MCF 10A (cell line): Measurements from ENCODE around the gene ERC2. TPM values are rescaled to one million over a fixed set of nuclear protein-coding genes. Genes with fewer than 3 reads are reported as not detected.

Experiments
- BruUV-seq: library from RNA; stranded (reverse); fragments of 400-500 nt; replicated peaks from 2 replicates; lab custom pipeline; 2021; lab: Mats Ljungman, UMichigan
- CTCF ChIA-PET: fragments of 300-600 bp; sonication (Branson Sonifier 250); formaldehyde crosslinking; extraction: SDS; loops from one replicate; lab custom pipeline; 2021; ENCODE audit warnings: antibody characterized with exemption, inconsistent platforms; lab: Yijun Ruan, JAX
- POLR2A ChIA-PET: fragments of 300-600, 350-650 bp; sonication (Branson Sonifier 250); formaldehyde crosslinking; extraction: SDS; loops from one replicate; lab custom pipeline; 2020; ENCODE audit warnings: antibody characterized with exemption, inconsistent platforms; lab: Yijun Ruan, JAX
- DNase-seq: peaks from one replicate; pipeline ENCODE4 v3.0.0-alpha.2; 2018; ENCODE audit not compliant: unreplicated experiment
- H3K27ac Mint-ChIP-seq: one replicate; pipeline ENCODE4 v1.8.0; 2022; ENCODE audit warnings: mild to moderate bottlenecking, low read depth, mixed read lengths; ENCODE audit not compliant: unreplicated experiment
- H3K27me3 Mint-ChIP-seq: one replicate; pipeline ENCODE4 v1.8.0; 2022; ENCODE audit warnings: mixed read lengths; ENCODE audit not compliant: insufficient read depth, unreplicated experiment
- H3K36me3 Mint-ChIP-seq: one replicate; pipeline ENCODE4 v1.8.0; 2022; ENCODE audit warnings: mild to moderate bottlenecking, moderate library complexity, mixed read lengths; ENCODE audit not compliant: insufficient read depth, unreplicated experiment
- H3K4me1 Mint-ChIP-seq: one replicate; pipeline ENCODE4 v1.8.0; 2022; ENCODE audit warnings: mixed read lengths; ENCODE audit not compliant: insufficient read depth, unreplicated experiment
- H3K4me3 Mint-ChIP-seq: one replicate; pipeline ENCODE4 v1.8.0; 2022; ENCODE audit warnings: mild to moderate bottlenecking, moderate library complexity, mixed read lengths; ENCODE audit not compliant: unreplicated experiment
- H3K9me3 Mint-ChIP-seq: one replicate; pipeline ENCODE4 v1.8.0; 2022; ENCODE audit warnings: mixed read lengths; ENCODE audit not compliant: unreplicated experiment
- intact Hi-C: fragments of 100-400 bp; cut with micrococcal nuclease; formaldehyde crosslinking; loops from 2 replicates; pipeline ENCODE4 v1.14.1; 2022
- total RNA-seq: library from RNA; stranded (reverse); gene quantifications from 2 replicates; pipeline ENCODE4 v1.2.3, GENCODE V29; 2022
- TF ChIP-seq, protein P1 (sequence below): fragments of 200-600 bp; IDR thresholded peaks from one replicate; pipeline ENCODE4 v1.8.0; 2022; ENCODE audit warnings: antibody characterized with exemption, mild to moderate bottlenecking; ENCODE audit not compliant: unreplicated experiment

ERC2 gene
- total RNA-seq, 1 experiment from 2014 or later: 0.42 TPM

DNA sequence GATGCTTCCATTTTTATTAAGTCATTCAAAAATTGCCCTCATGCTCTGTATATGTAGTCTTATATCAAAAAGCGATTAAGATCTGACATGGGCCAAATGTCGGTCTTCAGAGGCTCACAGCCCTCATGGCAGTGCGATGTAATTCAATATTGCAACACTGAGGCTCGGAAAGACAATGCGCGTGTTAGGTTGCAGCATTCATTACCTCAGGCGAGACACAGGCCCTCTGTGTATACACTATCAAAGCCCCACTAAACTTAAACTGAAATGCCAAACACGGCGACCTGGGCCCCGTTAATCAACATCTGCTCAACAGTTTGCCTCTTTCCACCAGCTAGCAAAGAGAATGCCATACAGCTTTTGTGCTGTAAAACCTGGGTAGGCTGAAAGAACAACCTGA, 413.4 kb downstream of the ERC2 start:
- no TSS peak for BruUV-seq
- intact Hi-C loops: no loop called here
- no peak for DNase-seq
- TF ChIP-seq, protein P1, sequence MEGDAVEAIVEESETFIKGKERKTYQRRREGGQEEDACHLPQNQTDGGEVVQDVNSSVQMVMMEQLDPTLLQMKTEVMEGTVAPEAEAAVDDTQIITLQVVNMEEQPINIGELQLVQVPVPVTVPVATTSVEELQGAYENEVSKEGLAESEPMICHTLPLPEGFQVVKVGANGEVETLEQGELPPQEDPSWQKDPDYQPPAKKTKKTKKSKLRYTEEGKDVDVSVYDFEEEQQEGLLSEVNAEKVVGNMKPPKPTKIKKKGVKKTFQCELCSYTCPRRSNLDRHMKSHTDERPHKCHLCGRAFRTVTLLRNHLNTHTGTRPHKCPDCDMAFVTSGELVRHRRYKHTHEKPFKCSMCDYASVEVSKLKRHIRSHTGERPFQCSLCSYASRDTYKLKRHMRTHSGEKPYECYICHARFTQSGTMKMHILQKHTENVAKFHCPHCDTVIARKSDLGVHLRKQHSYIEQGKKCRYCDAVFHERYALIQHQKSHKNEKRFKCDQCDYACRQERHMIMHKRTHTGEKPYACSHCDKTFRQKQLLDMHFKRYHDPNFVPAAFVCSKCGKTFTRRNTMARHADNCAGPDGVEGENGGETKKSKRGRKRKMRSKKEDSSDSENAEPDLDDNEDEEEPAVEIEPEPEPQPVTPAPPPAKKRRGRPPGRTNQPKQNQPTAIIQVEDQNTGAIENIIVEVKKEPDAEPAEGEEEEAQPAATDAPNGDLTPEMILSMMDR: no peak
- CTCF ChIA-PET: interaction anchor here (0.5 to 1.0 kb wide), 3 partner anchors 13 to 502 kb away, joined by 3 read pairs; partner anchors contain the start of gene CCDC66
- Mint-ChIP-seq H3K9me3 (no peaks in the 10 kb centered on the region), H3K36me3 (no peaks in the 10 kb centered on the region), H3K27ac (no peak overlapping the region), H3K4me3 (no peak overlapping the region), H3K4me1 (no peaks in the 10 kb centered on the region), H3K27me3 (no peaks in the 10 kb centered on the region)
- POLR2A ChIA-PET: no interaction called here

DNA sequence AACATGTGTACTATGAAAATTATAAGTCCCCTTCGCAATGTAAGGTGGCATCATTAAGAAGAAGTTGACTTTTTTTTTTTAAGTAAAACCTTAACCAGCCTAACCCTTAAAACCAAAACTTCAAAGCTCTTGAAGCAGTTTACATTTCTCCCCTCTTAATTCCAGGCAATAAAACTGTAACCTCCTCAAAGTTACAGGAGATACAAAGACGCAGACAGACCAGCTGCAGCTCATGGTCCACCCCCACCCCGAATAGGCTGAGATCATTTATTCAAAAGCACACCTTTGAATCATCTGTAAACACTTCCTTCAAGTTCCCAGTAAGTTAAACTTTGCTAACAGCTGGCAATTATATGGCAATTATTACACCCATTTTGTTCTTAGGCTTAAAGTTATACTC, 414.5 kb downstream of the ERC2 start:
- DNase-seq: no peak
- intact Hi-C loops: no loop called here
- H3K36me3 Mint-ChIP-seq: no peaks in the 10 kb centered on the region
- no peaks in the 10 kb centered on the region for H3K4me1 Mint-ChIP-seq
- H3K27ac Mint-ChIP-seq: no peak overlapping the region
- no peaks in the 10 kb centered on the region for H3K9me3 Mint-ChIP-seq
- no peak overlapping the region for H3K4me3 Mint-ChIP-seq
- H3K27me3 Mint-ChIP-seq: peaks cover 5% of the 10 kb centered on the region
- BruUV-seq: no TSS peak
- CTCF ChIA-PET: interaction anchor here (0.6 to 1.9 kb wide), 2 partner anchors 11 to 554 kb away, joined by 3 to 8 read pairs; no protein-coding TSS in a partner anchor
- TF ChIP-seq, protein P1: no peak
- POLR2A ChIA-PET: interaction anchor here (0.7 kb wide), 1 partner anchor 9 kb away, joined by 3 read pairs; no protein-coding TSS in a partner anchor

DNA sequence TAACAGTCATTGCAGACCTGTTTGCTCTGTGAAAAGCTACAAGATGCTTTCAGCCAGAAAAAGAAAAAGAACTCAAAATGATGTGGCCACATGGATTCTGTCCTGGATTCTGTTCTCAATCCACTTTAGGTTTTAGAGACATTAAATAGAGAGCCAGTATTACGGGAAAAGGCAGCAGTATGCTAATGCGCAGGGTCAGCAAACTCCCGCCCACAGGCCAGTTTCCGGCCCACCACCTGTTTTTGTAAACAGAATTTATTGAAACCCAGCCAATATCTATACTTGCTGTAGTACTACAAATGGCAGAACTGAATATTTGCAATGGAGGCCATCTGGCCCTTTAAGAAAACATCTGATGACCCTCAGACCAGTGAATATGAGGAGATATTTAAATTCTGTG, 416.1 kb downstream of the ERC2 start:
- no peaks in the 10 kb centered on the region for H3K4me1 Mint-ChIP-seq
- ChIA-PET POLR2A (no interaction called here), CTCF (interaction anchor here (0.6 to 1.9 kb wide), 2 partner anchors 10 to 330 kb away, joined by 3 to 8 read pairs; no protein-coding TSS in a partner anchor)

DNA sequence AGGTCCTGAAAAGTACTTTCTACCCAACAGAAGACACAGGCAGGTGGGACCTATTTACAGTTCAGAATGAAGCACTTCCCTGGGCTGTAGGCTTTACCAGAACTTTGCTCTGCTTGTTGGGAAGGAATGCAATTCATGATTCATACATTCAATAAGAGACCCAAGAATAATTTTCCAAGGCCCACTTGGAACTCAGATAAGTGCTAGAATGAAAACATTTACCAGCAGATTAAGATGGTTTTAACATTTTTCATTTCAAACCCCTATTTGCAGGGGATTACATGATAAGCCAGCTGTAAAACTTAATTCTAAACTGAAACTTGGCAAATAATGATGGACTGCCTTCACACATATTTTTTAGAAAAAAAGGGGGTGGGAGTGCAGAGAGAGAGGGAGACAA, 417.2 kb downstream of the ERC2 start:
- TF ChIP-seq, protein P1: no peak
- intact Hi-C loops: no loop called here
- DNase-seq: no peak
- H3K27me3 Mint-ChIP-seq: peaks cover 12% of the 10 kb centered on the region
- ChIA-PET CTCF (interaction anchor here (0.6 to 1.2 kb wide), 4 partner anchors 11 to 1781 kb away, joined by 3 to 8 read pairs (median 4); no protein-coding TSS in a partner anchor), POLR2A (interaction anchor here (0.5 to 0.9 kb wide), 2 partner anchors 8 to 633 kb away, joined by 4 read pairs; no protein-coding TSS in a partner anchor)
- no peaks in the 10 kb centered on the region for H3K4me1 Mint-ChIP-seq
- no peaks in the 10 kb centered on the region for H3K36me3 Mint-ChIP-seq
- no peaks in the 10 kb centered on the region for H3K9me3 Mint-ChIP-seq
- H3K4me3 Mint-ChIP-seq: no peak overlapping the region
- no TSS peak for BruUV-seq
- no peak overlapping the region for H3K27ac Mint-ChIP-seq

More for the DNA sequence above, 416.1 kb downstream of the ERC2 start:
- intact Hi-C loops: no loop called here
- H3K9me3 Mint-ChIP-seq: no peaks in the 10 kb centered on the region
- H3K27me3 Mint-ChIP-seq: peaks cover 12% of the 10 kb centered on the region
- TF ChIP-seq, protein P1: no peak
- H3K27ac Mint-ChIP-seq: no peak overlapping the region
- H3K36me3 Mint-ChIP-seq: no peaks in the 10 kb centered on the region
- H3K4me3 Mint-ChIP-seq: no peak overlapping the region
- DNase-seq: no peak
- BruUV-seq: no TSS peak
